ENCODE results near the gene MILR1.

DNA sequence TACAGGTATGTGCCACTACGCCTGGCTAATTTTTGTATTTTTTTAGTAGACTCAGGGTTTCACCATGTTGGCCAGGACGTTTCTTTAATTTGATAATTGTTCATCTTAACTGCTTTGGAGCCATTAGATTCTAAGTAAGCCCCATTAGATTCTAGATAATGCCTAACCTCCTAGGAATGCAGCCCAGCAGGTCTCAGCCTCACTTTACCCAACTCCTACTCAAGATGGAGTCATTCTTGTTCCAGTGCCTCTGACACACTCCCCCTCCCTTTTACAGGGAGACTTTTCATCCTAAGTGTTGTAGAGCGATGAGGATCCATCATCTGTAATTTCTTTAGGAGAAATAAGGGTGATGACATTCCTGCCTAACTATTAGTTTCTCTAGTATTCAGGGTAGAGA lies 23.7 kb upstream of the MILR1 start:
- TF ChIP-seq POLR2AphosphoS5 (IDR thresholded peaks at IDR 0.05; ENCODE audit: borderline replicate concordance, low read depth, low read length) (no peak), EZH2 (IDR thresholded peaks at IDR 0.05) (no peak), FOXP2 (optimal IDR thresholded peaks at IDR 0.05; ENCODE audit: control extremely low read depth, extremely low read length, insufficient read depth) (no peak)

All from SK-N-MC (cell line).